ENCODE measurements around the gene ATG7.

The ATG7 gene

DNA sequence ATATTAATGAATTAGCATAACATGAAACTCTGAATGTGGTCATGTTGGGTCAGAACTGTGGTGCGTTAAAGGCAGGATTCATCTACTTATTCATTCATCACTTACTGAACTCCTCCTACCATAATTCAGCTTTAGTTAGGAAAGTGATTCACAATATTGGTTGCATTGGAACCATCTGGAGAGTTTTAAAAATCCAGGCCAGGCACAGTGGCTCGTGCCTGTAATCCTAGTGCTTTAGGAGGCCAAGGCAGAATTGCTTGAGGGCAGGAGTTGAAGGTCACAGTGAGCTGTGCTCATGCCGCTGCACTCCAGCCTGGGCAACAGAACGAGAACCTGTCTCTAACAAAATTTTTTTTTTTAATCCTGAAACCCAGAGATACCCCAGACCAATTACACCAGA lies 44.2 kb upstream of the ATG7 start:
- Histone ChIP-seq H3K27ac (no peak overlapping the region), H3K9ac (no peak overlapping the region), H3K79me2 (ENCODE audit: insufficient read depth, low read depth) (no peaks in the 10 kb centered on the region), H2AFZ (ENCODE audit: low read depth) (no peak overlapping the region), H3K27me3 (ENCODE audit: insufficient read depth, low read depth) (no peaks in the 10 kb centered on the region), H3K36me3 (ENCODE audit: insufficient read depth) (no peaks in the 10 kb centered on the region), H4K20me1 (ENCODE audit: insufficient read depth) (no peaks in the 10 kb centered on the region), H3K4me1 (ENCODE audit: low read depth, poor library complexity, severe bottlenecking) (no peaks in the 10 kb centered on the region), H3K4me2 (no peak overlapping the region), H3K4me3 (IDR thresholded peaks at IDR 0.05; ENCODE audit: insufficient read depth, low read depth, low read length) (no peak overlapping the region)
- no peak for TF ChIP-seq CTCF (conservative IDR thresholded peaks at IDR 0.05; ENCODE audit: low read depth, low read length)

DNA sequence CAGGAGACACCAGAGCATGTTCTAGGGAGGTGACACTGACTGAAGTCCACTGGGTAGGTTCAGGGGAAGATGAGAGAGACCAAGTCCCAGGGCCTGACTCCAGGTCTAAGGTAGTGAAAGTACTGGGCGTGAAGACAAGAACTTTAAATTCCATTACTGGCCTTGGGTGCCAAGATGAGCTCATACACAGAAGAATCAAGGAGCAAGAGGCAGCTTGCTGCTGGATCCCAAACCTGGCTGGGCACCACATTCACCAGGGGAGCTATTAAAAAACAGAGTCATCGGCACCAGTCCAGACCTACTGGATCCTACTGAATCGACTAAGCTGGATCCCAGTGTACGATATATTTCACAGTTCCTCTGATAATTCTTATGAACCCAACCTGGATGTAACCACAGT lies 42.1 kb upstream of the ATG7 start:
- Histone ChIP-seq H3K9ac (no peak overlapping the region), H4K20me1 (ENCODE audit: insufficient read depth) (no peaks in the 10 kb centered on the region), H2AFZ (ENCODE audit: low read depth) (no peak overlapping the region), H3K27ac (no peak overlapping the region), H3K4me1 (ENCODE audit: low read depth, poor library complexity, severe bottlenecking) (no peaks in the 10 kb centered on the region), H3K27me3 (ENCODE audit: insufficient read depth, low read depth) (no peaks in the 10 kb centered on the region), H3K4me2 (no peak overlapping the region), H3K36me3 (ENCODE audit: insufficient read depth) (no peaks in the 10 kb centered on the region), H3K4me3 (IDR thresholded peaks at IDR 0.05; ENCODE audit: insufficient read depth, low read depth, low read length) (no peak overlapping the region), H3K79me2 (ENCODE audit: insufficient read depth, low read depth) (no peaks in the 10 kb centered on the region)
- TF ChIP-seq CTCF (conservative IDR thresholded peaks at IDR 0.05; ENCODE audit: low read depth, low read length), result no peak

DNA sequence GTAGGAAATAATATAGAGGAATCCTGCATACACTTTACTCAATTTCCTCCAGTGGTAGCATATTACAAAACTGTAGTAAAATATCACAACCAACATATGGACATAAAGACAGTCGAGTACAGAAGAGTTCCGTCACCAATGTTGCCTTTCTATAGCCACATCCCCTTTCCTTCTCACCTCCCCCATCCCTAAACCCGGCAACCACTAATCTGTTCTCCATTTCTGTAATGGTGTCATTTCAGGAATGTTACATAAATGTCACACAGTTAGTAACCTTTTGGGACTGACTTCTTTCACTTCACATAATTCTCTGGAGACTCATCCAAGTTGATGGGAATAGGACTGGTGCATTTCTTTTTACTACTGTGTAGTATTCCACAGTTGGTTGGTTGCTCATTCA lies 41.4 kb upstream of the ATG7 start:
- Histone ChIP-seq H2AFZ (ENCODE audit: low read depth) (no peak overlapping the region), H3K27me3 (ENCODE audit: insufficient read depth, low read depth) (no peaks in the 10 kb centered on the region), H3K4me1 (ENCODE audit: low read depth, poor library complexity, severe bottlenecking) (no peaks in the 10 kb centered on the region), H3K36me3 (ENCODE audit: insufficient read depth) (no peaks in the 10 kb centered on the region), H3K27ac (no peak overlapping the region), H3K4me2 (no peak overlapping the region), H3K4me3 (IDR thresholded peaks at IDR 0.05; ENCODE audit: insufficient read depth, low read depth, low read length) (no peak overlapping the region), H3K9ac (no peak overlapping the region), H3K79me2 (ENCODE audit: insufficient read depth, low read depth) (no peaks in the 10 kb centered on the region), H4K20me1 (ENCODE audit: insufficient read depth) (no peaks in the 10 kb centered on the region)
- no peak for TF ChIP-seq CTCF (conservative IDR thresholded peaks at IDR 0.05; ENCODE audit: low read depth, low read length)

GRCh38 chr3:11235385-11235784 lies 36.8 kb upstream of the ATG7 start:
- no peak for TF ChIP-seq CTCF (conservative IDR thresholded peaks at IDR 0.05; ENCODE audit: low read depth, low read length)
- H3K27ac ChIP-seq, result no peak overlapping the region

More at GRCh38 chr3:11235385-11235784, 36.8 kb upstream of the ATG7 start:
- no peaks in the 10 kb centered on the region for H3K79me2 ChIP-seq (ENCODE audit: insufficient read depth, low read depth)
- H2AFZ ChIP-seq (ENCODE audit: low read depth), result no peak overlapping the region
- no peaks in the 10 kb centered on the region for H3K27me3 ChIP-seq (ENCODE audit: insufficient read depth, low read depth)
- no peaks in the 10 kb centered on the region for H4K20me1 ChIP-seq (ENCODE audit: insufficient read depth)
- no peak overlapping the region for H3K4me3 ChIP-seq (IDR thresholded peaks at IDR 0.05; ENCODE audit: insufficient read depth, low read depth, low read length)
- no peak overlapping the region for H3K9ac ChIP-seq
- H3K4me2 ChIP-seq, result no peak overlapping the region
- H3K36me3 ChIP-seq (ENCODE audit: insufficient read depth), result no peaks in the 10 kb centered on the region
- no peaks in the 10 kb centered on the region for H3K4me1 ChIP-seq (ENCODE audit: low read depth, poor library complexity, severe bottlenecking)
